22Rv1 (cell line): ENCODE results near the gene RBM11.

ENCODE experiments used
- CTCF ChIP-seq: fragments of 450-650 bp; IDR thresholded peaks from 2 replicates; pipeline ENCODE4 v1.5.1; 2017; ENCODE audit warnings: mild to moderate bottlenecking
- ZFX ChIP-seq: fragments of 450-650 bp; IDR thresholded peaks from 2 replicates; pipeline ENCODE4 v1.6.1; 2017; ENCODE audit warnings: antibody characterized with exemption, borderline replicate concordance

GRCh38 chr21:14229399-14229798 lies 13.4 kb downstream of the RBM11 start:
- TF ChIP-seq CTCF: no peak
- TF ChIP-seq ZFX: no peak
